SK-N-MC (cell line): Measurements from ENCODE around the gene HSF2BP.

Experiments
- EZH2 ChIP-seq: fragments of 200-600 bp; sonication (generic); IDR thresholded peaks from one replicate; pipeline ENCODE4 v1.6.1; 2017; ENCODE audit warnings: antibody characterized with exemption
- FOXP2 ChIP-seq: optimal IDR thresholded peaks from 2 replicates; pipeline ENCODE3; 2011; ENCODE audit warnings: mild to moderate bottlenecking, moderate library complexity; ENCODE audit not compliant: insufficient read depth; ENCODE audit errors: extremely low read length, control extremely low read depth
- POLR2AphosphoS5 ChIP-seq: IDR thresholded peaks from 2 replicates; pipeline ENCODE4 v1.6.1; 2012; ENCODE audit warnings: mild to moderate bottlenecking, low read depth, low read length, borderline replicate concordance

GRCh38 chr21:43622796-43623195 lies 36.5 kb downstream of the HSF2BP start:
- no peak for TF ChIP-seq EZH2
- no peak for TF ChIP-seq POLR2AphosphoS5
- TF ChIP-seq FOXP2: no peak
